Hepatocyte (in vitro differentiated cells): ENCODE results near the gene FYN.

Experiments used
- CTCF ChIP-seq: fragments of 200-600 bp; sonication (generic); IDR thresholded peaks from 2 replicates; pipeline ENCODE4 v1.5.1; 2016; ENCODE audit warnings: antibody characterized with exemption, mild to moderate bottlenecking; ENCODE audit not compliant: poor library complexity
- EZH2 ChIP-seq: fragments of 200-600 bp; sonication (generic); IDR thresholded peaks from 2 replicates; pipeline ENCODE4 v1.6.1; 2016; ENCODE audit warnings: antibody characterized with exemption, mild to moderate bottlenecking, borderline replicate concordance
- EZH2phosphoT487 ChIP-seq: fragments of 200-600 bp; sonication (generic); IDR thresholded peaks from one replicate; pipeline ENCODE4 v1.6.1; 2018; ENCODE audit warnings: antibody characterized with exemption, mild to moderate bottlenecking, low read depth, moderate library complexity; ENCODE audit not compliant: unreplicated experiment, severe bottlenecking

- TF ChIP-seq CTCF (no peak), EZH2phosphoT487 (no peak), EZH2 (no peak)
These were observed 6.4 kb downstream of the FYN start for GRCh38 chr6:111866857-111867256.
